Mesothelial cell of epicardium (in vitro differentiated cells): ENCODE measurements around the gene TMEM72. TPM values are rescaled to one million over a fixed set of nuclear protein-coding genes. Genes with fewer than 3 reads are reported as not detected.

ENCODE experiments used
- DNase-seq, 2 experiments: peaks; one replicate each; pipeline ENCODE4 v3.0.0; 2021; ENCODE audit warnings: low spot score in 2 of 2; ENCODE audit not compliant: unreplicated experiment in 2 of 2
- H3K27ac Mint-ChIP-seq: 2 replicates; pipeline ENCODE4 v1.8.0; 2021; ENCODE audit warnings: mixed read lengths
- H3K27me3 Mint-ChIP-seq: 2 replicates; pipeline ENCODE4 v1.8.0; 2021; ENCODE audit warnings: low read depth, mixed read lengths
- H3K36me3 Mint-ChIP-seq: 2 replicates; pipeline ENCODE4 v1.8.0; 2021; ENCODE audit warnings: mixed read lengths
- H3K4me1 Mint-ChIP-seq: 2 replicates; pipeline ENCODE4 v1.8.0; 2021; ENCODE audit warnings: mixed read lengths
- H3K4me3 Mint-ChIP-seq: 2 replicates; pipeline ENCODE4 v1.8.0; 2021; ENCODE audit warnings: mild to moderate bottlenecking, moderate library complexity, mixed read lengths
- H3K9me3 Mint-ChIP-seq: 2 replicates; pipeline ENCODE4 v1.8.0; 2021; ENCODE audit warnings: mixed read lengths
- CTCF ChIP-seq: fragments of 200-600 bp; sonication (generic); IDR thresholded peaks from one replicate; pipeline ENCODE4 v1.5.0; 2021; ENCODE audit warnings: antibody characterized with exemption; ENCODE audit not compliant: unreplicated experiment
- total RNA-seq: library from RNA; stranded (reverse); gene quantifications from 3 replicates; pipeline ENCODE4 v1.2.1, GENCODE V29; 2021

Gene TMEM72
- total RNA-seq, 1 donor from 2014 or later, result 0.67 TPM

GRCh38 chr10:44883593-44884331 lies 27.4 kb upstream of the TMEM72 start:
- Mint-ChIP-seq H3K4me3 (no peak overlapping the region), H3K36me3 (no peaks in the 10 kb centered on the region), H3K4me1 (peaks cover 21% of the 10 kb centered on the region), H3K9me3 (no peaks in the 10 kb centered on the region), H3K27me3 (peaks cover 1% of the 10 kb centered on the region), H3K27ac (no peak overlapping the region)
- DNase-seq, result no peak
- no peak for TF ChIP-seq CTCF

- no peaks in the 10 kb centered on the region for H3K9me3 Mint-ChIP-seq
- H3K4me1 Mint-ChIP-seq, result peaks cover 5% of the 10 kb centered on the region
- TF ChIP-seq CTCF, result no peak
- H3K36me3 Mint-ChIP-seq, result no peaks in the 10 kb centered on the region
- H3K27me3 Mint-ChIP-seq, result peaks cover 1% of the 10 kb centered on the region
- no peak for DNase-seq
- no peak overlapping the region for H3K4me3 Mint-ChIP-seq
- no peak overlapping the region for H3K27ac Mint-ChIP-seq
Observed at GRCh38 chr10:44885710-44886109, 25.4 kb upstream of the TMEM72 start.

- Mint-ChIP-seq H3K36me3 (no peaks in the 10 kb centered on the region), H3K27me3 (peaks cover 1% of the 10 kb centered on the region)
- TF ChIP-seq CTCF, result no peak
Observed at GRCh38 chr10:44886966-44887365, 24.2 kb upstream of the TMEM72 start.

GRCh38 chr10:44888886-44889285 lies 22.3 kb upstream of the TMEM72 start:
- no peaks in the 10 kb centered on the region for H3K27me3 Mint-ChIP-seq
- no peaks in the 10 kb centered on the region for H3K36me3 Mint-ChIP-seq
- H3K9me3 Mint-ChIP-seq, result no peaks in the 10 kb centered on the region
- no peak overlapping the region for H3K4me3 Mint-ChIP-seq
- DNase-seq, result no peak
- no peak for TF ChIP-seq CTCF
- no peak overlapping the region for H3K27ac Mint-ChIP-seq
- peaks cover 2% of the 10 kb centered on the region for H3K4me1 Mint-ChIP-seq

More at GRCh38 chr10:44886966-44887365, 24.2 kb upstream of the TMEM72 start:
- H3K9me3 Mint-ChIP-seq, result no peaks in the 10 kb centered on the region
- DNase-seq, result no peak
- no peak overlapping the region for H3K4me3 Mint-ChIP-seq
- peaks cover 5% of the 10 kb centered on the region for H3K4me1 Mint-ChIP-seq
- H3K27ac Mint-ChIP-seq, result no peak overlapping the region

GRCh38 chr10:44889834-44890233 lies 21.3 kb upstream of the TMEM72 start:
- H3K36me3 Mint-ChIP-seq, result no peaks in the 10 kb centered on the region
- H3K27ac Mint-ChIP-seq, result no peak overlapping the region

More at GRCh38 chr10:44889834-44890233, 21.3 kb upstream of the TMEM72 start:
- no peaks in the 10 kb centered on the region for H3K9me3 Mint-ChIP-seq
- no peak for TF ChIP-seq CTCF
- H3K4me1 Mint-ChIP-seq, result peaks cover 2% of the 10 kb centered on the region
- DNase-seq, result no peak
- H3K27me3 Mint-ChIP-seq, result no peaks in the 10 kb centered on the region
- H3K4me3 Mint-ChIP-seq, result no peak overlapping the region
